A549 (cell line): Measurements from ENCODE around the gene RRP7A.

Experiments
- JUN ChIP-seq, 2 experiments: fragments of >200 bp; sonication (Bioruptor Twin); formaldehyde crosslinking; IDR thresholded peaks; 2 replicates in 1 of 2; 3 replicates in 1 of 2; pipeline ENCODE4 v1.6.1; 2016 to 2017
- POLR2A ChIP-seq: IDR thresholded peaks from 2 replicates; pipeline ENCODE4 v1.6.1; 2012; ENCODE audit warnings: mild to moderate bottlenecking, low read length
- RAD21 ChIP-seq, 2 experiments: fragments of >200 bp in 1 of 2; sonication (Bioruptor Twin) in 1 of 2; formaldehyde crosslinking in 1 of 2; IDR thresholded peaks in 1 of 2; conservative IDR thresholded peaks in 1 of 2; 2 replicates in 1 of 2; 3 replicates in 1 of 2; pipeline ENCODE4 v1.6.1; 2012 to 2018; ENCODE audit warnings: inconsistent platforms in 1 of 2
- RNF2 ChIP-seq: fragments of 200-600 bp; sonication (generic); IDR thresholded peaks from 2 replicates; pipeline ENCODE4 v1.6.1; 2016; ENCODE audit warnings: low read depth, mild to moderate bottlenecking, antibody characterized with exemption, moderate library complexity, borderline replicate concordance
- TF ChIP-seq, protein P1 (sequence below): fragments of >200 bp; sonication (Bioruptor Twin); formaldehyde crosslinking; IDR thresholded peaks from 3 replicates; pipeline ENCODE4 v1.5.1; 2016

DNA sequence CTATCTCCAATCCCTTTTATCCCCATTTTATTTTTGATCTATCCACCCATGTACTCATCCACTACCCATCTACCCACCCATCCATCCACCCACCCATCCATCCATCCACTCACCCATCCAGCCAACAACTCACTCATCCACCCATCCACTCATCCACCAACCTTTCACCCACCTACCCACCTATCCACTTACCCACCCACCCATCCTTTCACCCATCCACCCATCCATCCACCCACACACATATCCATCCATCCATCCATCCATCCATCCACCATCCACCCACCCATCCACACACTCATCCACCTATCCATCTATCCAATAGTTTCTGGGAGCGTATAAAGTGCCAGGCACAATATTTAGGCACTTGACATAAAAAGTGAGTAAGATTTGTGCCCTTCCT, 48.2 kb downstream of the RRP7A start:
- no peak for TF ChIP-seq JUN (IDR thresholded peaks at IDR 0.05)
- TF ChIP-seq, protein P1, sequence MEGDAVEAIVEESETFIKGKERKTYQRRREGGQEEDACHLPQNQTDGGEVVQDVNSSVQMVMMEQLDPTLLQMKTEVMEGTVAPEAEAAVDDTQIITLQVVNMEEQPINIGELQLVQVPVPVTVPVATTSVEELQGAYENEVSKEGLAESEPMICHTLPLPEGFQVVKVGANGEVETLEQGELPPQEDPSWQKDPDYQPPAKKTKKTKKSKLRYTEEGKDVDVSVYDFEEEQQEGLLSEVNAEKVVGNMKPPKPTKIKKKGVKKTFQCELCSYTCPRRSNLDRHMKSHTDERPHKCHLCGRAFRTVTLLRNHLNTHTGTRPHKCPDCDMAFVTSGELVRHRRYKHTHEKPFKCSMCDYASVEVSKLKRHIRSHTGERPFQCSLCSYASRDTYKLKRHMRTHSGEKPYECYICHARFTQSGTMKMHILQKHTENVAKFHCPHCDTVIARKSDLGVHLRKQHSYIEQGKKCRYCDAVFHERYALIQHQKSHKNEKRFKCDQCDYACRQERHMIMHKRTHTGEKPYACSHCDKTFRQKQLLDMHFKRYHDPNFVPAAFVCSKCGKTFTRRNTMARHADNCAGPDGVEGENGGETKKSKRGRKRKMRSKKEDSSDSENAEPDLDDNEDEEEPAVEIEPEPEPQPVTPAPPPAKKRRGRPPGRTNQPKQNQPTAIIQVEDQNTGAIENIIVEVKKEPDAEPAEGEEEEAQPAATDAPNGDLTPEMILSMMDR = no peak
- no peak for TF ChIP-seq POLR2A
- no peak for TF ChIP-seq RAD21 (conservative IDR thresholded peaks at IDR 0.05 in 1 of 2, IDR thresholded peaks at IDR 0.05 in 1 of 2)
- no peak for TF ChIP-seq RNF2
